ENCODE data around the gene RTN4IP1.
"Not testable (repeated sequence)": the region's sequence is repeated elsewhere in the genome, so short reads cannot be mapped to it uniquely, and the experiment has no call there.

RTN4IP1 gene

GRCh38 chr6:106574741-106575458 is 54.4 kb downstream of the RTN4IP1 start:
- Histone ChIP-seq H3K9me3 (replicated peaks; ENCODE audit: low read length) (no peaks in the 10 kb centered on the region), H3K4me2 (ENCODE audit: low read length) (peak overlapping the region; percentile 5), H3K9ac (ENCODE audit: low read depth, low read length) (no peak overlapping the region), H3K4me1 (ENCODE audit: control insufficient read depth, insufficient read depth, low read length) (peaks cover 9% of the 10 kb centered on the region), H3K27me3 (ENCODE audit: control insufficient read depth, insufficient read depth, low read length) (no peaks in the 10 kb centered on the region), H3K4me3 (ENCODE audit: low read length) (no peak overlapping the region), H3K36me3 (ENCODE audit: insufficient read depth, low read length) (peaks cover under 1% of the 10 kb centered on the region)

- Histone ChIP-seq H3K4me3 (ENCODE audit: low read length) (no peak overlapping the region), H3K9ac (ENCODE audit: low read depth, low read length) (no peak overlapping the region), H3K4me2 (ENCODE audit: low read length) (no peak overlapping the region), H3K27me3 (ENCODE audit: control insufficient read depth, insufficient read depth, low read length) (no peaks in the 10 kb centered on the region), H3K9me3 (replicated peaks; ENCODE audit: low read length) (no peaks in the 10 kb centered on the region), H3K36me3 (ENCODE audit: insufficient read depth, low read length) (peaks cover 3% of the 10 kb centered on the region), H3K4me1 (ENCODE audit: control insufficient read depth, insufficient read depth, low read length) (peaks cover 26% of the 10 kb centered on the region)
These were observed 56.3 kb downstream of the RTN4IP1 start for GRCh38 chr6:106572875-106573585.

GRCh38 chr6:106572436-106572835 is 56.9 kb downstream of the RTN4IP1 start:
- Histone ChIP-seq H3K4me2 (ENCODE audit: low read length) (no peak overlapping the region), H3K36me3 (ENCODE audit: insufficient read depth, low read length) (peaks cover 3% of the 10 kb centered on the region)

GRCh38 chr6:106569428-106569827 is 59.9 kb downstream of the RTN4IP1 start:
- H3K9me3 ChIP-seq (replicated peaks; ENCODE audit: low read length): no peaks in the 10 kb centered on the region
- H3K36me3 ChIP-seq (ENCODE audit: insufficient read depth, low read length): peaks cover 3% of the 10 kb centered on the region
- H3K27me3 ChIP-seq (ENCODE audit: control insufficient read depth, insufficient read depth, low read length): no peaks in the 10 kb centered on the region
- H3K4me1 ChIP-seq (ENCODE audit: control insufficient read depth, insufficient read depth, low read length): peaks cover 23% of the 10 kb centered on the region
- no peak overlapping the region for H3K9ac ChIP-seq (ENCODE audit: low read depth, low read length)
- H3K4me3 ChIP-seq (ENCODE audit: low read length): no peak overlapping the region
- no peak overlapping the region for H3K4me2 ChIP-seq (ENCODE audit: low read length)

More at GRCh38 chr6:106572436-106572835, 56.9 kb downstream of the RTN4IP1 start:
- no peak overlapping the region for H3K9ac ChIP-seq (ENCODE audit: low read depth, low read length)
- H3K9me3 ChIP-seq (replicated peaks; ENCODE audit: low read length): no peaks in the 10 kb centered on the region
- no peak overlapping the region for H3K4me3 ChIP-seq (ENCODE audit: low read length)
- no peaks in the 10 kb centered on the region for H3K27me3 ChIP-seq (ENCODE audit: control insufficient read depth, insufficient read depth, low read length)
- peaks cover 26% of the 10 kb centered on the region for H3K4me1 ChIP-seq (ENCODE audit: control insufficient read depth, insufficient read depth, low read length)

GRCh38 chr6:106568530-106568929 is 60.8 kb downstream of the RTN4IP1 start:
- Histone ChIP-seq H3K4me3 (ENCODE audit: low read length) (no peak overlapping the region), H3K27me3 (ENCODE audit: control insufficient read depth, insufficient read depth, low read length) (no peaks in the 10 kb centered on the region), H3K36me3 (ENCODE audit: insufficient read depth, low read length) (peaks cover 3% of the 10 kb centered on the region), H3K4me1 (ENCODE audit: control insufficient read depth, insufficient read depth, low read length) (peaks cover 21% of the 10 kb centered on the region), H3K9ac (ENCODE audit: low read depth, low read length) (no peak overlapping the region), H3K9me3 (replicated peaks; ENCODE audit: low read length) (no peaks in the 10 kb centered on the region), H3K4me2 (ENCODE audit: low read length) (no peak overlapping the region)

GRCh38 chr6:106564476-106564875 is 64.8 kb downstream of the RTN4IP1 start:
- H3K27me3 ChIP-seq (ENCODE audit: control insufficient read depth, insufficient read depth, low read length): no peaks in the 10 kb centered on the region
- H3K9me3 ChIP-seq (replicated peaks; ENCODE audit: low read length): no peaks in the 10 kb centered on the region
- no peak overlapping the region for H3K4me2 ChIP-seq (ENCODE audit: low read length)
- H3K4me3 ChIP-seq (ENCODE audit: low read length): no peak overlapping the region
- no peak overlapping the region for H3K9ac ChIP-seq (ENCODE audit: low read depth, low read length)
- no peaks in the 10 kb centered on the region for H3K36me3 ChIP-seq (ENCODE audit: insufficient read depth, low read length)
- H3K4me1 ChIP-seq (ENCODE audit: control insufficient read depth, insufficient read depth, low read length): peaks cover 30% of the 10 kb centered on the region

- Histone ChIP-seq H3K4me2 (ENCODE audit: low read length) (no peak overlapping the region), H3K4me1 (ENCODE audit: control insufficient read depth, insufficient read depth, low read length) (peaks cover 22% of the 10 kb centered on the region), H3K9me3 (replicated peaks; ENCODE audit: low read length) (no peaks in the 10 kb centered on the region), H3K36me3 (ENCODE audit: insufficient read depth, low read length) (no peaks in the 10 kb centered on the region), H3K4me3 (ENCODE audit: low read length) (no peak overlapping the region), H3K9ac (ENCODE audit: low read depth, low read length) (no peak overlapping the region), H3K27me3 (ENCODE audit: control insufficient read depth, insufficient read depth, low read length) (no peaks in the 10 kb centered on the region)
These were observed 65.7 kb downstream of the RTN4IP1 start for GRCh38 chr6:106563614-106564013.

GRCh38 chr6:106561686-106562405 is 67.5 kb downstream of the RTN4IP1 start:
- Histone ChIP-seq H3K9ac (ENCODE audit: low read depth, low read length) (no peak overlapping the region), H3K4me1 (ENCODE audit: control insufficient read depth, insufficient read depth, low read length) (peaks cover 27% of the 10 kb centered on the region), H3K36me3 (ENCODE audit: insufficient read depth, low read length) (no peaks in the 10 kb centered on the region), H3K4me2 (ENCODE audit: low read length) (peak overlapping the region; percentile 19), H3K9me3 (replicated peaks; ENCODE audit: low read length) (no peaks in the 10 kb centered on the region), H3K4me3 (ENCODE audit: low read length) (no peak overlapping the region), H3K27me3 (ENCODE audit: control insufficient read depth, insufficient read depth, low read length) (no peaks in the 10 kb centered on the region)

GRCh38 chr6:106560996-106561685 is 68.2 kb downstream of the RTN4IP1 start:
- no peaks in the 10 kb centered on the region for H3K27me3 ChIP-seq (ENCODE audit: control insufficient read depth, insufficient read depth, low read length)
- no peaks in the 10 kb centered on the region for H3K36me3 ChIP-seq (ENCODE audit: insufficient read depth, low read length)
- no peak overlapping the region for H3K4me3 ChIP-seq (ENCODE audit: low read length)
- peak overlapping the region; percentile 19 for H3K4me2 ChIP-seq (ENCODE audit: low read length)
- no peaks in the 10 kb centered on the region for H3K9me3 ChIP-seq (replicated peaks; ENCODE audit: low read length)
- H3K9ac ChIP-seq (ENCODE audit: low read depth, low read length): no peak overlapping the region
- H3K4me1 ChIP-seq (ENCODE audit: control insufficient read depth, insufficient read depth, low read length): peaks cover 24% of the 10 kb centered on the region

GRCh38 chr6:106559659-106560058 is 69.6 kb downstream of the RTN4IP1 start:
- not testable (repeated sequence) for H3K9me3 ChIP-seq (replicated peaks; ENCODE audit: low read length); H3K36me3 ChIP-seq (ENCODE audit: insufficient read depth, low read length); H3K9ac ChIP-seq (ENCODE audit: low read depth, low read length); H3K4me2 ChIP-seq (ENCODE audit: low read length); H3K27me3 ChIP-seq (ENCODE audit: control insufficient read depth, insufficient read depth, low read length); H3K4me3 ChIP-seq (ENCODE audit: low read length)
- H3K4me1 ChIP-seq (ENCODE audit: control insufficient read depth, insufficient read depth, low read length): peaks cover 24% of the 10 kb centered on the region

- Histone ChIP-seq H3K4me2 (ENCODE audit: low read length) (no peak overlapping the region), H3K27me3 (ENCODE audit: control insufficient read depth, insufficient read depth, low read length) (no peaks in the 10 kb centered on the region), H3K9me3 (replicated peaks; ENCODE audit: low read length) (no peaks in the 10 kb centered on the region), H3K4me1 (ENCODE audit: control insufficient read depth, insufficient read depth, low read length) (peaks cover 24% of the 10 kb centered on the region), H3K4me3 (ENCODE audit: low read length) (no peak overlapping the region), H3K9ac (ENCODE audit: low read depth, low read length) (no peak overlapping the region), H3K36me3 (ENCODE audit: insufficient read depth, low read length) (no peaks in the 10 kb centered on the region)
These were observed 70.9 kb downstream of the RTN4IP1 start for GRCh38 chr6:106558364-106558763.
